ENCODE results near the gene GRIK4. TPM values are rescaled to one million over a fixed set of nuclear protein-coding genes. Genes with fewer than 3 reads are reported as not detected.
"Not testable (repeated sequence)": the region's sequence is repeated elsewhere in the genome, so short reads cannot be mapped to it uniquely, and the experiment has no call there.

Gene GRIK4
- total and polyA plus RNA-seq, 8 donors = 0.76 to 10.1 (median 7.7) TPM

- TF ChIP-seq CTCF (IDR thresholded peaks at IDR 0.05) = no peak
- DNase-seq (no peak), ATAC-seq (no peak)
- intact Hi-C loops (cut with DNase I) = no loop called here
- Histone ChIP-seq H3K9me3 (no peaks in the 10 kb centered on the region), H3K36me3 (no peaks in the 10 kb centered on the region), H3K4me1 (no peaks in the 10 kb centered on the region), H3K4me3 (no peak overlapping the region), H3K27ac (no peak overlapping the region), H3K27me3 (peaks cover 0 to 19% of the 10 kb centered on the region in 2 donors)
Measured at GRCh38 chr11:120784566-120785251, 273.2 kb downstream of the GRIK4 start.

- no peaks in the 10 kb centered on the region for H3K36me3 ChIP-seq
- TF ChIP-seq CTCF (IDR thresholded peaks at IDR 0.05) = no peak
- H3K27me3 ChIP-seq = peaks cover 0 to 19% of the 10 kb centered on the region in 2 donors
- intact Hi-C loops (cut with DNase I) = no loop called here
- H3K4me1 ChIP-seq = no peaks in the 10 kb centered on the region
- H3K4me3 ChIP-seq = no peak overlapping the region
- DNase-seq (no peak), ATAC-seq (no peak)
- no peaks in the 10 kb centered on the region for H3K9me3 ChIP-seq
- no peak overlapping the region for H3K27ac ChIP-seq
Measured at GRCh38 chr11:120785576-120785975, 274.0 kb downstream of the GRIK4 start.

- Histone ChIP-seq H3K9me3 (peaks cover 0 to under 1% of the 10 kb centered on the region in 2 donors), H3K27ac (no peak overlapping the region), H3K4me1 (no peaks in the 10 kb centered on the region), H3K27me3 (peaks cover 0 to 19% of the 10 kb centered on the region in 2 donors), H3K4me3 (no peak overlapping the region), H3K36me3 (no peaks in the 10 kb centered on the region)
- no peak for TF ChIP-seq CTCF (IDR thresholded peaks at IDR 0.05)
- DNase-seq = no peak
- no peak for ATAC-seq
- intact Hi-C loops (cut with DNase I) = no loop called here
Measured at GRCh38 chr11:120786206-120786735, 274.7 kb downstream of the GRIK4 start.

- H3K4me3 ChIP-seq; DNase-seq; H3K9me3 ChIP-seq; intact Hi-C loops (cut with DNase I); H3K36me3 ChIP-seq; H3K4me1 ChIP-seq; H3K27ac ChIP-seq; ATAC-seq: not testable (repeated sequence)
- H3K27me3 ChIP-seq = peaks cover 0 to 19% of the 10 kb centered on the region in 2 donors
Measured at GRCh38 chr11:120787224-120787623, 275.7 kb downstream of the GRIK4 start.

GRCh38 chr11:120789391-120789790 lies 277.8 kb downstream of the GRIK4 start:
- intact Hi-C loops (cut with DNase I) = no loop called here
- Histone ChIP-seq H3K36me3 (no peaks in the 10 kb centered on the region), H3K4me1 (no peaks in the 10 kb centered on the region), H3K9me3 (peaks cover 0 to 2% of the 10 kb centered on the region in 2 donors), H3K27ac (no peak overlapping the region), H3K27me3 (peaks cover 0 to 22% of the 10 kb centered on the region in 2 donors), H3K4me3 (no peak overlapping the region)
- ATAC-seq (no peak), DNase-seq (no peak)
- TF ChIP-seq CTCF (IDR thresholded peaks at IDR 0.05) = no peak
